Measurements from ENCODE around the gene TUBB1. TPM values are rescaled to one million over a fixed set of nuclear protein-coding genes. Genes with fewer than 3 reads are reported as not detected.

The TUBB1 gene
- total RNA-seq, 4 donors from 2014 or later, result 0.19 to 0.56 (median 0.36) TPM

DNA sequence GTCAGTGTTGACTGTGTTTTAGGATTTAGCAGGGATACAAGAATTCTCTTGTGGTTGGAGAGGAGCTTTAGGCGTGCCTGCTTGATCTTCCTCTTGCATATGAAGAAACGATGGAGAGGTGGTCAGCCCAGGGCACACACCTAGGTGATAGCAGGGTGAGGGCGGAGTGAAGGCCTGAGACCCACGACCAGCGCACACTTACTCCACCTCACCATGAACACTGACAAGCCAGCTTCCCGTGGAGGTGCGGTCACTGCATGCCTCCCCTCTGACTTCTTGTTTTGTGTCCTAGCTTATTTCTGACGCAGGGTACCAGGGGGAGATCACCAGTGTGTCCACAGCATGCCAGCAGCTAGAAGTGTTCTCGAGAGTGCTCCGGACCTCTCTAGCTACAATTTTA, 30.0 kb upstream of the TUBB1 start:
- no peak for ATAC-seq (ENCODE audit: low FRiP score)
- no peak for DNase-seq (ENCODE audit: low spot score)
- no peak for TF ChIP-seq CTCF (IDR thresholded peaks at IDR 0.05)

- TF ChIP-seq CTCF (IDR thresholded peaks at IDR 0.05), result no peak
- ATAC-seq (ENCODE audit: low FRiP score), result no peak
- no peak for DNase-seq (ENCODE audit: low spot score)
Measured at GRCh38 chr20:58990651-58991445, 28.4 kb upstream of the TUBB1 start.

DNA sequence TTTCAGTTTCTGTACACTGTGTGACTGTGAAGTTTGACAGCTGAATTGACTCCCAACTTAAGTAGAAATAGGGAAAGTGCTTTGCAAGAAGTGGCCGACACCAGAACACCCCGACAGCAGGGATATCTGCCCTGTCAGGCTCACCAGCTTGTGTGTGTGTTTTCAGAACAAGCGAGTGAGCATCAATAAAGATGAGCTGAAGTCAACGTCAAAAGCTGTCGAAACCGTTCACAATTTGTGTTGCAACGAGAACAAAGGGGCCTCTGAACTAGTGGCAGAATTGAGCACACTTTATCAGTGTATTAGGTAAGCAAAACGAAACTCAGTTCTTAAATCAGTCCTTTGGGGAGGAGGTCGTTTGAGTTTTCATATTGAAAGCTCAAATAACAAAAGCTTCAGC, 27.5 kb upstream of the TUBB1 start:
- no peak for DNase-seq (ENCODE audit: low spot score)
- no peak for TF ChIP-seq CTCF (IDR thresholded peaks at IDR 0.05)

DNA sequence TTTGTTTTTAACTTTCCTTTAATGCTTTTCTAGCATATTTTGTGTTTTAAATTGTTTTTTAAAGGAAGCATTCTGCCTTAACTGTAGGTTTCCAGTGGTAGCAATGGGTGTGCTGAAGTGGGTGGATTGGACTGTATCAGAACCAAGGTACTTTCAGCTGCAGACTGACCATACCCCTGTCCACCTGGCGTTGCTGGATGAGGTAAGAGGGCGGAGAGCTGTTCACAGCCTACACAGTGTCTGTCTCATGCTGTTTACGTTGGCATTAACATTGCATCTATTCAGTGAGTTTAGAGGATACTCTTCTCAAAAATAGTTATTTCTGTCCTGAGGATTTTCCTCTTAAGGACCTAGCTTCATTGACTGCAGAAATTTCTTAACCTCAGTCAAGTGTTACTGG, 26.3 kb upstream of the TUBB1 start:
- no peak for TF ChIP-seq CTCF (IDR thresholded peaks at IDR 0.05)

More for the DNA sequence above, 27.5 kb upstream of the TUBB1 start:
- no peak for ATAC-seq (ENCODE audit: low FRiP score)

DNA sequence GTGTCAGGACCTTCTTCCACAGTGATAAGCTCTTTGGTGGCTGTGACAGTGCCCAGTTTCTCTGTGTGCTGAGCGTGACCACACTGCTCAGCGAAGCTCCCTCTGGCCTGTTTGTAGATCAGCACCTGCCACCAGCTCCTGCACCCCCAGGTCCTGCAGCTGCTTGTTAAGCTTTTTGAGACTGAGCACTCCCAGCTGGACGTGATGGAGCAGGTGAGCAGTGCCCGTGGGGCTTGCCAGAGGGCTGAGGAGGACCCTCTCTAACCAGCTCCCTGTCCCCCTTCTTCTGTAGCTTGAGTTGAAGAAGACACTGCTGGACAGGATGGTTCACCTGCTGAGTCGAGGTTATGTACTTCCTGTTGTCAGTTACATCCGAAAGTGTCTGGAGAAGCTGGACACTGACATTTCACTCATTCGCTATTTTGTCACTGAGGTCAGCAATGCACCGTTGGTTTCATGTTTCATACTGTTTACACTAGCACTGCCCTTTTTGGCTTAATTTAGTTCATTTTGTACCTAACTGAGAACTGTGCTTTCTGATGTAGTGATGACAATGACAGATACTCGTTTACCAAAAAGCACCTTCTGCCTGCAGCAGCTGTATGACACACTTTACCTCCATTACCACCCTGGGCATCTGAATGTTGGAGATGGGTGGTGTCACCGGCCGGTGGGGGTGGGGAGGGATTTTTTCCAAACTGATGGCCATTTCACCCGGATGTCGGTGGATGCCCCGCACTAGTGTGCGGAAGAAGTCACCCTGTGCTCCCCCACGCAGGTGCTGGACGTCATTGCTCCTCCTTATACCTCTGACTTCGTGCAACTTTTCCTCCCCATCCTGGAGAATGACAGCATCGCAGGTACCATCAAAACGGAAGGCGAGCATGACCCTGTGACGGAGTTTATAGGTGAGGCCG, 25.6 kb upstream of the TUBB1 start:
- DNase-seq (ENCODE audit: low spot score) (no peak), ATAC-seq (ENCODE audit: low FRiP score) (no peak)
- TF ChIP-seq CTCF (IDR thresholded peaks at IDR 0.05), result no peak

More for the DNA sequence above, 26.3 kb upstream of the TUBB1 start:
- no peak for ATAC-seq (ENCODE audit: low FRiP score)
- no peak for DNase-seq (ENCODE audit: low spot score)

DNA sequence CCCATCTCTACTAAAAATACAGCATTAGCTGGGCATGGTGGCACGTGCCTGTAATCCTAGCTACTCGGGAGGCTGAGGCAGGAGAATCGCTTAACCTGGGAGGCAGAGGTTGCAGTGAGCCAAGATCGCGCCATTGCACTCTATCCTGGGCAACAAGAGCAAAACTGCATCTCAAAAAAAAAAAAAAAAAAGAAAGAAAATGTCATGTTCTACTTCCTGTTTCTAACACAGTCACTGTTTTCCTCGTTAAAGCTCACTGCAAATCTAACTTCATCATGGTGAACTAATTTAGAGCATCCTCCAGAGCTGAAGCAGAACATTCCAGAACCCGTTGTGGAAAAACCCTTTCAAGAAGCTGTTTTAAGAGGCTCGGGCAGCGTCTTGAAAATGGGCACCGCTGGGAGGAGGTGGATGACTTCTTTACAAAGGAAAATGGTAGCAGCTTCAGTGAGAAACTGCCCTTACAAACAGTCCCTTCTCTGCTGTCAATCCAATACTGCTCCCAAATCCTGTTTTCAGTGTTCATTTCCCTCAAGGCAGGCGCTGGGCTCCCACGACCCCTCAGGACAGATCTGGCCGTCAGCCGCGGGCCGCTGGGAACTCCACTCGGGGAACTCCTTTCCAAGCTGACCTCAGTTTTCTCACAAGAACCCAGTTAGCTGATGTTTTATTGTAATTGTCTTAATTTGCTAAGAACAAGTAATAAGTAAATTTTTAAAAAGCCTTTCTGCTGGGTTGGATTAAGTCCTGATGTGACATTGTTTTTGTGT, 24.7 kb upstream of the TUBB1 start:
- ATAC-seq (ENCODE audit: low FRiP score), result no peak
- DNase-seq (ENCODE audit: low spot score), result no peak
- no peak for TF ChIP-seq CTCF (IDR thresholded peaks at IDR 0.05)

Data from omental fat pad (tissue), 4 donors.